A549 (cell line): ENCODE results near the gene RELL1.

Experiments used
- KDM1A ChIP-seq: fragments of 200-600 bp; sonication (generic); IDR thresholded peaks from 2 replicates; pipeline ENCODE4 v1.6.1; 2016; ENCODE audit warnings: low read depth, mild to moderate bottlenecking
- TF ChIP-seq, protein P1 (sequence below): fragments of >200 bp; sonication (Bioruptor Twin); formaldehyde crosslinking; IDR thresholded peaks from 3 replicates; pipeline ENCODE4 v1.5.1; 2016

DNA sequence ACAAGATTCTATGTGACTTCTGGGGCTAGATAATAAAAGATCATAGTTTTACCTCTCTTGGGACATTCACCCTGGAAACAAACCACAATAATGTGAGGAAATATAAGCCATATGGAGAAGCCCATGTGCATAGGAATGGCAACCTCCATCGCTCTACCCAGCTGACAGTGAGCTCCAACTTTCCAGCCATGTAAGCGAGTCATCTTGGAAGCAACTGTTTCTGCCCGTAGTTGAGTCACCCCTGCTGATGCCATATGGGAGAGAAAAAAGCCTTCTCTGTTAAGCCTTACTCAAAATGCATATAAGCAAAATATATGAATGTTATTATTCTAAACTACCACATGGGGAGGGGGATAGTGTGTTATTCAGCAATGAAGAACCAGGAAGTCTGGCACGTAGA is 31.4 kb upstream of the RELL1 start:
- TF ChIP-seq, protein P1, sequence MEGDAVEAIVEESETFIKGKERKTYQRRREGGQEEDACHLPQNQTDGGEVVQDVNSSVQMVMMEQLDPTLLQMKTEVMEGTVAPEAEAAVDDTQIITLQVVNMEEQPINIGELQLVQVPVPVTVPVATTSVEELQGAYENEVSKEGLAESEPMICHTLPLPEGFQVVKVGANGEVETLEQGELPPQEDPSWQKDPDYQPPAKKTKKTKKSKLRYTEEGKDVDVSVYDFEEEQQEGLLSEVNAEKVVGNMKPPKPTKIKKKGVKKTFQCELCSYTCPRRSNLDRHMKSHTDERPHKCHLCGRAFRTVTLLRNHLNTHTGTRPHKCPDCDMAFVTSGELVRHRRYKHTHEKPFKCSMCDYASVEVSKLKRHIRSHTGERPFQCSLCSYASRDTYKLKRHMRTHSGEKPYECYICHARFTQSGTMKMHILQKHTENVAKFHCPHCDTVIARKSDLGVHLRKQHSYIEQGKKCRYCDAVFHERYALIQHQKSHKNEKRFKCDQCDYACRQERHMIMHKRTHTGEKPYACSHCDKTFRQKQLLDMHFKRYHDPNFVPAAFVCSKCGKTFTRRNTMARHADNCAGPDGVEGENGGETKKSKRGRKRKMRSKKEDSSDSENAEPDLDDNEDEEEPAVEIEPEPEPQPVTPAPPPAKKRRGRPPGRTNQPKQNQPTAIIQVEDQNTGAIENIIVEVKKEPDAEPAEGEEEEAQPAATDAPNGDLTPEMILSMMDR = no peak
- no peak for TF ChIP-seq KDM1A
